Ramos (cell line): ENCODE measurements around the gene ZDHHC4.

ENCODE experiments used
- in situ Hi-C: fragments of 300-500 bp; cut with MboI; formaldehyde crosslinking; loops from one replicate; pipeline ENCODE4 v1.14.3; 2022; ENCODE audit warnings: low sequenced_read_pairs; ENCODE audit not compliant: unreplicated experiment

Gene ZDHHC4

GRCh38 chr7:6600093-6600492 is 22.8 kb downstream of the ZDHHC4 start:
- in situ Hi-C loops, result no loop called here

GRCh38 chr7:6604458-6604857 is 27.2 kb downstream of the ZDHHC4 start:
- in situ Hi-C loops, result no loop called here

GRCh38 chr7:6606866-6607583 is 29.8 kb downstream of the ZDHHC4 start:
- in situ Hi-C loops, result loop anchor here (5.0 kb wide), 1 partner anchor 85 kb away; no protein-coding TSS in a partner anchor

GRCh38 chr7:6607651-6608051 is 30.4 kb downstream of the ZDHHC4 start:
- in situ Hi-C loops, result loop anchor here (5.0 kb wide), 1 partner anchor 85 kb away; no protein-coding TSS in a partner anchor

- in situ Hi-C loops, result loop anchor here (5.0 kb wide), 1 partner anchor 86 kb away; no protein-coding TSS in a partner anchor
Observed at GRCh38 chr7:6608081-6608480, 30.8 kb downstream of the ZDHHC4 start.

- in situ Hi-C loops, result loop anchor here (5.0 kb wide), 1 partner anchor 86 kb away; no protein-coding TSS in a partner anchor
Observed at GRCh38 chr7:6608794-6609193, 31.5 kb downstream of the ZDHHC4 start.

GRCh38 chr7:6612819-6613218 is 35.6 kb downstream of the ZDHHC4 start:
- in situ Hi-C loops, result no loop called here

- in situ Hi-C loops, result no loop called here
Observed at GRCh38 chr7:6613706-6614105, 36.5 kb downstream of the ZDHHC4 start.

GRCh38 chr7:6614953-6615722 is 37.9 kb downstream of the ZDHHC4 start, which contains the start of gene ZNF853:
Gene ZNF853 (plus strand): TSS chr7:6615610. CDS start chr7:6616175, 565 bp downstream.
- in situ Hi-C loops, result no loop called here

GRCh38 chr7:6615723-6616555 is 38.7 kb downstream of the ZDHHC4 start:
- in situ Hi-C loops, result no loop called here

- in situ Hi-C loops, result no loop called here
Observed at GRCh38 chr7:6616854-6617643, 39.8 kb downstream of the ZDHHC4 start.

GRCh38 chr7:6618621-6619020 is 41.4 kb downstream of the ZDHHC4 start:
- in situ Hi-C loops, result no loop called here

GRCh38 chr7:6619961-6620360 is 42.7 kb downstream of the ZDHHC4 start:
- in situ Hi-C loops, result no loop called here

- in situ Hi-C loops, result no loop called here
Observed at GRCh38 chr7:6621195-6622133, 44.2 kb downstream of the ZDHHC4 start.

GRCh38 chr7:6622134-6622710 is 45.0 kb downstream of the ZDHHC4 start:
- in situ Hi-C loops, result no loop called here

- in situ Hi-C loops, result no loop called here
Observed at GRCh38 chr7:6623589-6624245, 46.5 kb downstream of the ZDHHC4 start.

GRCh38 chr7:6624246-6624611 is 47.0 kb downstream of the ZDHHC4 start:
- in situ Hi-C loops, result no loop called here

GRCh38 chr7:6628045-6628444 is 50.8 kb downstream of the ZDHHC4 start:
- in situ Hi-C loops, result no loop called here
